Liver (tissue), 3 donors: Measurements from ENCODE around the gene OSTM1.

ENCODE experiments used
- GABPA ChIP-seq, 2 donors: IDR thresholded peaks in 1 of 2; conservative IDR thresholded peaks in 1 of 2; 2 replicates each; pipeline ENCODE4 v1.6.1; 2016; ENCODE audit warnings: antibody characterized with exemption in 2 of 2, mild to moderate bottlenecking in 1 of 2, moderate library complexity in 1 of 2
- HNF4A ChIP-seq, 2 donors: conservative IDR thresholded peaks; 2 replicates each; pipeline ENCODE4 v1.6.1; 2016; ENCODE audit warnings: antibody characterized with exemption in 2 of 2, mild to moderate bottlenecking in 2 of 2
- MAX ChIP-seq: IDR thresholded peaks from 2 replicates; pipeline ENCODE4 v1.6.1; 2016; ENCODE audit warnings: antibody characterized with exemption
- RAD21 ChIP-seq, 2 donors: IDR thresholded peaks; 2 replicates each; pipeline ENCODE4 v1.6.1; 2016; ENCODE audit warnings: antibody characterized with exemption in 2 of 2, mild to moderate bottlenecking in 2 of 2
- SP1 ChIP-seq: IDR thresholded peaks from 2 replicates; pipeline ENCODE4 v1.6.1; 2018; ENCODE audit warnings: antibody characterized with exemption, mild to moderate bottlenecking
- TAF1 ChIP-seq: conservative IDR thresholded peaks from 2 replicates; pipeline ENCODE4 v1.6.1; 2016; ENCODE audit warnings: antibody characterized with exemption, mild to moderate bottlenecking
- YY1 ChIP-seq: IDR thresholded peaks from 2 replicates; pipeline ENCODE4 v1.6.1; 2016; ENCODE audit warnings: antibody characterized with exemption, mild to moderate bottlenecking
- TF ChIP-seq, protein P1 (sequence below): fragments of 150-350 bp; IDR thresholded peaks from 2 replicates; pipeline ENCODE4 v1.5.1; 2017; ENCODE audit warnings: improper control_type of control experiment, low read depth, low read length; ENCODE audit not compliant: missing input control
- TF ChIP-seq, protein P2 (sequence below): IDR thresholded peaks from 2 replicates; pipeline ENCODE4 v1.6.1; 2016; ENCODE audit warnings: antibody characterized with exemption, mild to moderate bottlenecking
- donor health status: healthy.
- donor health status: healthy.

GRCh38 chr6:108074057-108074358, 533 bp downstream of the OSTM1 start:
- TF ChIP-seq GABPA (IDR thresholded peaks at IDR 0.05 in 1 of 2, conservative IDR thresholded peaks at IDR 0.05 in 1 of 2) (no peak), SP1 (no peak), HNF4A (conservative IDR thresholded peaks at IDR 0.05) (no peak), TAF1 (no peak), YY1 (no peak), MAX (no peak), RAD21 (IDR thresholded peaks at IDR 0.05) (no peak)
- TF ChIP-seq, protein P1, sequence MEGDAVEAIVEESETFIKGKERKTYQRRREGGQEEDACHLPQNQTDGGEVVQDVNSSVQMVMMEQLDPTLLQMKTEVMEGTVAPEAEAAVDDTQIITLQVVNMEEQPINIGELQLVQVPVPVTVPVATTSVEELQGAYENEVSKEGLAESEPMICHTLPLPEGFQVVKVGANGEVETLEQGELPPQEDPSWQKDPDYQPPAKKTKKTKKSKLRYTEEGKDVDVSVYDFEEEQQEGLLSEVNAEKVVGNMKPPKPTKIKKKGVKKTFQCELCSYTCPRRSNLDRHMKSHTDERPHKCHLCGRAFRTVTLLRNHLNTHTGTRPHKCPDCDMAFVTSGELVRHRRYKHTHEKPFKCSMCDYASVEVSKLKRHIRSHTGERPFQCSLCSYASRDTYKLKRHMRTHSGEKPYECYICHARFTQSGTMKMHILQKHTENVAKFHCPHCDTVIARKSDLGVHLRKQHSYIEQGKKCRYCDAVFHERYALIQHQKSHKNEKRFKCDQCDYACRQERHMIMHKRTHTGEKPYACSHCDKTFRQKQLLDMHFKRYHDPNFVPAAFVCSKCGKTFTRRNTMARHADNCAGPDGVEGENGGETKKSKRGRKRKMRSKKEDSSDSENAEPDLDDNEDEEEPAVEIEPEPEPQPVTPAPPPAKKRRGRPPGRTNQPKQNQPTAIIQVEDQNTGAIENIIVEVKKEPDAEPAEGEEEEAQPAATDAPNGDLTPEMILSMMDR: no peak
- TF ChIP-seq, protein P2, sequence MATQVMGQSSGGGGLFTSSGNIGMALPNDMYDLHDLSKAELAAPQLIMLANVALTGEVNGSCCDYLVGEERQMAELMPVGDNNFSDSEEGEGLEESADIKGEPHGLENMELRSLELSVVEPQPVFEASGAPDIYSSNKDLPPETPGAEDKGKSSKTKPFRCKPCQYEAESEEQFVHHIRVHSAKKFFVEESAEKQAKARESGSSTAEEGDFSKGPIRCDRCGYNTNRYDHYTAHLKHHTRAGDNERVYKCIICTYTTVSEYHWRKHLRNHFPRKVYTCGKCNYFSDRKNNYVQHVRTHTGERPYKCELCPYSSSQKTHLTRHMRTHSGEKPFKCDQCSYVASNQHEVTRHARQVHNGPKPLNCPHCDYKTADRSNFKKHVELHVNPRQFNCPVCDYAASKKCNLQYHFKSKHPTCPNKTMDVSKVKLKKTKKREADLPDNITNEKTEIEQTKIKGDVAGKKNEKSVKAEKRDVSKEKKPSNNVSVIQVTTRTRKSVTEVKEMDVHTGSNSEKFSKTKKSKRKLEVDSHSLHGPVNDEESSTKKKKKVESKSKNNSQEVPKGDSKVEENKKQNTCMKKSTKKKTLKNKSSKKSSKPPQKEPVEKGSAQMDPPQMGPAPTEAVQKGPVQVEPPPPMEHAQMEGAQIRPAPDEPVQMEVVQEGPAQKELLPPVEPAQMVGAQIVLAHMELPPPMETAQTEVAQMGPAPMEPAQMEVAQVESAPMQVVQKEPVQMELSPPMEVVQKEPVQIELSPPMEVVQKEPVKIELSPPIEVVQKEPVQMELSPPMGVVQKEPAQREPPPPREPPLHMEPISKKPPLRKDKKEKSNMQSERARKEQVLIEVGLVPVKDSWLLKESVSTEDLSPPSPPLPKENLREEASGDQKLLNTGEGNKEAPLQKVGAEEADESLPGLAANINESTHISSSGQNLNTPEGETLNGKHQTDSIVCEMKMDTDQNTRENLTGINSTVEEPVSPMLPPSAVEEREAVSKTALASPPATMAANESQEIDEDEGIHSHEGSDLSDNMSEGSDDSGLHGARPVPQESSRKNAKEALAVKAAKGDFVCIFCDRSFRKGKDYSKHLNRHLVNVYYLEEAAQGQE: no peak
